ENCODE measurements around the gene NFATC3.

DNA sequence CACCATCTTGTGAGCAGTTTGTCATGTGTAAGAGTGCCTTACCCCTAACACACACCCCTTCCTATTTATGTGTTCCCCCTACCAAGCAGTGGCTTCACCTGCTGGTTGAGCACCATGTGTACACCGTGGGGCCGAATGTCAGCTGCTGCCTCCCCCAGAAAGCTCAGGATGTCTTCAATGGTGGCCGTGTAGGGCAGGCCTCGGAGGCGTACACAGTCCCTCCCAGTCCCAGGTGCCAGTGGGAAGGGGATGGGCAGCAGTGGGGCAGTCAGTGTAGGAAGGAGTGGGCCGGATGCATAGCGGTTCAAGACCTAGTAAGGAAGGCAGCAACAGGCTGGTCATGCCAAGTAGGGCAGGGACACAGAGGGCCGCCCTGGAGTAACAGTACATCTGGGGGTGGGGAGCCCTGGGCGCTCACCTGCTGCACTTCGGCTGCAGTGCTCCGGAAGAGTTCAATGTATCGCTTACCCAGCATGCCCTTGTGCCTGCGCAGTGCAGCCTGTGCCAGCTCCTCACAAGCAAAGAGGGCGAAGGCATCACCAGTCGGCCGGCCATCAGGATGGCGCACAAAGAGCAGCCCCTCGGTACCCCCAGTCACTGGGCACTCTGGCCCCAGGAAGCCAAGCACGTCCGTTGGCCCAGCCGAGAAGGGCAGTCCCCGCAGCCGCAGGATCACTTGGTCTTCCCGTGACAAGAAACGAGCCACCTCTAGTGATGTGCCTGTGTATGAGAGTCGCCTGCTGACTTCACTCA, 146.4 kb downstream of the NFATC3 start:
- TF ChIP-seq POLR2A (IDR thresholded peaks at IDR 0.05; ENCODE audit: low read depth, low read length) = no peak
- no peak for TF ChIP-seq POLR2AphosphoS5 (IDR thresholded peaks at IDR 0.05; ENCODE audit: low read depth, low read length)
